ENCODE measurements around the gene GPR68. TPM values are rescaled to one million over a fixed set of nuclear protein-coding genes. Genes with fewer than 3 reads are reported as not detected.

The GPR68 gene
- total and polyA plus RNA-seq, 10 donors, result 0.50 to 5.2 (median 2.5) TPM

DNA sequence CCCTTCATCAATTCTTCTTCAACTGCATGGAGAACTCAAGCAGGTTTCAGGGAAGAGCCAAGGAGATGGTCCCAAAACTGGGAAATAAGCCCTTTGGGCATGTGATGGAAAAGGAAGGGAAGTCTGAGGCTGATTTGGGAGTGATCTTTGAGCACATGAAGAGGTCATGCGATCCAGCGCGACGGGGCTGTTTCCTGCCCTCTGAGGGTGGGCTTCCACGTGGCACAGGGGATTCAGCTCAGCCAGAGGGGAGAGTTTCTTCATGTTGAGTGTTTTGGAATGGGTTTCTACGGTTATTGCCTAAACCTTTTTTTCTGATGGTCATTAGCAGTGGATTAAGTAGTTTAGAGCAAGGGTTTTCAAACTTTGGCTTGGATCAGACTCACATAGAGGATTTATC is 30.2 kb downstream of the GPR68 start:
- Histone ChIP-seq H3K36me3 (peaks cover 2 to 100% (median 58%) of the 10 kb centered on the region in 6 donors), H3K9me3 (no peaks in the 10 kb centered on the region), H3K4me3 (no peak overlapping the region), H3K27me3 (replicated peaks in 1 of 7) (no peaks in the 10 kb centered on the region), H3K27ac (no peak overlapping the region), H3K4me1 (peaks cover 0 to 4% (median 2%) of the 10 kb centered on the region in 6 donors)
- intact Hi-C loops (cut with DNase I; ENCODE audit: low total_unique reads), result no loop called here
- DNase-seq, result peak; percentile 57
- TF ChIP-seq POLR2A (IDR thresholded peaks at IDR 0.05), result no peak
- WGBS, 5 donors, result 88 to 95% (median 91%) methylated on average over 6 of the region's 6 CpGs

DNA sequence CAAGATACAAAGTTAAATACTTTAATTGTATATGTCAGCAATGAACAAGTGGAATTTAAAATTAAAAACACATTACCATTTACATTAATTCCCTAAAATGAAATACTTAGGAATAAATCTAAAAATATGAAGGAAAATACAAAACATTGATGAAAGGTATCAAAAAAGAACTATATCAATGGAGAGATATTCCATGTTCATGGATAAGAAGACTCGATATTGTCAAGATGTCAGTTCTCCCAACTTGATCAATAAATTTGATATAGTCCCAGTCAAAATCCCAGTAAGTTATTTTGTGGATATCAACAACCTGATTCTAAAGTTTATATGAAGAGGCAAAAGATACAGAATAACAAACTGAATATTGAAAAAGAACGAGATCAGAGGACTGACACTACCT is 33.5 kb downstream of the GPR68 start:
- TF ChIP-seq POLR2AphosphoS5 (IDR thresholded peaks at IDR 0.05), result no peak
- TF ChIP-seq POLR2A (IDR thresholded peaks at IDR 0.05), result no peak
- TF ChIP-seq, protein P1, sequence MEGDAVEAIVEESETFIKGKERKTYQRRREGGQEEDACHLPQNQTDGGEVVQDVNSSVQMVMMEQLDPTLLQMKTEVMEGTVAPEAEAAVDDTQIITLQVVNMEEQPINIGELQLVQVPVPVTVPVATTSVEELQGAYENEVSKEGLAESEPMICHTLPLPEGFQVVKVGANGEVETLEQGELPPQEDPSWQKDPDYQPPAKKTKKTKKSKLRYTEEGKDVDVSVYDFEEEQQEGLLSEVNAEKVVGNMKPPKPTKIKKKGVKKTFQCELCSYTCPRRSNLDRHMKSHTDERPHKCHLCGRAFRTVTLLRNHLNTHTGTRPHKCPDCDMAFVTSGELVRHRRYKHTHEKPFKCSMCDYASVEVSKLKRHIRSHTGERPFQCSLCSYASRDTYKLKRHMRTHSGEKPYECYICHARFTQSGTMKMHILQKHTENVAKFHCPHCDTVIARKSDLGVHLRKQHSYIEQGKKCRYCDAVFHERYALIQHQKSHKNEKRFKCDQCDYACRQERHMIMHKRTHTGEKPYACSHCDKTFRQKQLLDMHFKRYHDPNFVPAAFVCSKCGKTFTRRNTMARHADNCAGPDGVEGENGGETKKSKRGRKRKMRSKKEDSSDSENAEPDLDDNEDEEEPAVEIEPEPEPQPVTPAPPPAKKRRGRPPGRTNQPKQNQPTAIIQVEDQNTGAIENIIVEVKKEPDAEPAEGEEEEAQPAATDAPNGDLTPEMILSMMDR (IDR thresholded peaks at IDR 0.05 in 8 of 11, conservative IDR thresholded peaks at IDR 0.05 in 3 of 11), result no peak
- 97 to 100% (median 98%) methylated on average over 2 of the region's 2 CpGs for WGBS, 5 donors

DNA sequence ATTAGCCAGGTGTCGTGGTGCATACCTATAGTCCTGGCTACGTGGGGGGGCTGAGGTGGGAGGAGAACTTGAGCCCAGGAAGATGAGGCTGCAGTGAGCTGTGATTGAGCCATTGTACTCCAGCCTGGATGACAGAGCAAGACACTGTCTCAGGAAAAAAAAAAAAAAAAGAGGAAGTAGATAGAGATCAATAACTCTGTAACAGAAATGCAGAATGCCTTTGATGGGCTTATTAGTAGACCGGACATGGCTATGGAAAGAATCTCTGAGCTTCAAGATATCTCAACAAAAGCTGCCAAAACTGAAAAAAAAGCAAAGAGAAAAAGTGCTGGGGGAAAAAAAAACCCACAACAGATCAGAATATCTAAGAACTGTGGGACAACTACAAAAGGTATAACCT is 37.5 kb downstream of the GPR68 start:
- intact Hi-C loops (cut with DNase I; ENCODE audit: low total_unique reads), result no loop called here
- Histone ChIP-seq H3K27ac (no peak overlapping the region), H3K27me3 (replicated peaks in 1 of 7) (no peaks in the 10 kb centered on the region), H3K36me3 (peaks cover 0 to 100% (median 74%) of the 10 kb centered on the region in 6 donors), H3K4me3 (no peak overlapping the region), H3K9me3 (no peaks in the 10 kb centered on the region), H3K4me1 (peaks cover 0 to 8% (median 5%) of the 10 kb centered on the region in 6 donors)
- DNase-seq, result no peak
- TF ChIP-seq POLR2A (IDR thresholded peaks at IDR 0.05) (no peak), POLR2AphosphoS5 (IDR thresholded peaks at IDR 0.05) (no peak)
- TF ChIP-seq, protein P1 (IDR thresholded peaks at IDR 0.05 in 8 of 11, conservative IDR thresholded peaks at IDR 0.05 in 3 of 11), result no peak
- WGBS, 5 donors, result 86 to 97% (median 93%) methylated on average over 3 of the region's 3 CpGs

More for the DNA sequence above, 33.5 kb downstream of the GPR68 start:
- Histone ChIP-seq H3K9me3 (no peaks in the 10 kb centered on the region), H3K36me3 (peaks cover 2 to 100% (median 72%) of the 10 kb centered on the region in 6 donors), H3K27me3 (replicated peaks in 1 of 7) (no peaks in the 10 kb centered on the region), H3K4me3 (no peak overlapping the region), H3K27ac (no peak overlapping the region), H3K4me1 (no peaks in the 10 kb centered on the region)
- DNase-seq, result no peak
- intact Hi-C loops (cut with DNase I; ENCODE audit: low total_unique reads), result no loop called here

DNA sequence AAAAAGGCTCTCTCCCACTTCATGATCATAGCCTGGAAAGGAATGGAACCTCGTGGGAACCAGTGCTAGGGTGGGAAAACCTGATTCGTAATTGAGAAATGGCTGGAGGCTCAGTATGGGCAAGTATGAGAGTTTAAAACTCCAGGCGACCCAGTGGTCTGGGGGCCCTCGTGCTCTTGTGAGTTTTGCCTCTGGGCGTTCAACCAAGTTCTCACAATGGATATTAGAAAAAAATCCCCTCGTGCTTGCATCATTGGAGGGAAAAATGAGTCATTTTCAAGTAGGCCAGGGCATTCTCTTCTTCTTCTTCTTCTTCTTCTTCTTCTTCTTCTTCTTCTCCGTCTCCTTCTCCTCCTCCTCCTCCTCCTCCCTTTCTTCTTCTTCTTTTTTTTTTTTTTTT is 39.0 kb downstream of the GPR68 start:
- Histone ChIP-seq H3K4me1 (peaks cover 0 to 18% (median 10%) of the 10 kb centered on the region in 6 donors), H3K27ac (no peak overlapping the region), H3K36me3 (peaks cover 0 to 100% (median 69%) of the 10 kb centered on the region in 6 donors), H3K4me3 (no peak overlapping the region), H3K27me3 (replicated peaks in 1 of 7) (no peaks in the 10 kb centered on the region), H3K9me3 (no peaks in the 10 kb centered on the region)
- 78 to 86% (median 81%) methylated on average over 7 of the region's 7 CpGs for WGBS, 5 donors
- no peak for TF ChIP-seq POLR2AphosphoS5 (IDR thresholded peaks at IDR 0.05)
- TF ChIP-seq POLR2A (IDR thresholded peaks at IDR 0.05), result no peak
- TF ChIP-seq, protein P1 (IDR thresholded peaks at IDR 0.05 in 8 of 11, conservative IDR thresholded peaks at IDR 0.05 in 3 of 11), result no peak
- intact Hi-C loops (cut with DNase I; ENCODE audit: low total_unique reads), result no loop called here
- peak; percentile 15 for DNase-seq

- Histone ChIP-seq H3K4me1 (peaks cover 0 to 18% (median 10%) of the 10 kb centered on the region in 6 donors), H3K4me3 (no peak overlapping the region), H3K36me3 (peaks cover 0 to 100% (median 69%) of the 10 kb centered on the region in 6 donors), H3K27ac (no peak overlapping the region), H3K9me3 (no peaks in the 10 kb centered on the region), H3K27me3 (replicated peaks in 1 of 7) (no peaks in the 10 kb centered on the region)
- TF ChIP-seq POLR2AphosphoS5 (IDR thresholded peaks at IDR 0.05), result peak in 1 of 3 donors; percentile 17
- TF ChIP-seq, protein P1 (IDR thresholded peaks at IDR 0.05 in 8 of 11, conservative IDR thresholded peaks at IDR 0.05 in 3 of 11), result no peak
- intact Hi-C loops (cut with DNase I; ENCODE audit: low total_unique reads), result no loop called here
- 93 to 98% (median 96%) methylated on average over 8 to 14 of the region's 14 CpGs for WGBS, 5 donors
- DNase-seq, result peak; percentile 36
Observed at GRCh38 chr14:91204657-91205056, 39.8 kb downstream of the GPR68 start.
